A673 (cell line): ENCODE data around the gene USP22. TPM values are rescaled to one million over a fixed set of nuclear protein-coding genes. Genes with fewer than 3 reads are reported as not detected.

Experiments used
- BruUV-seq: library from RNA; stranded (reverse); fragments of 400-500 nt; replicated peaks from 2 replicates; lab custom pipeline; 2021; lab: Mats Ljungman, UMichigan
- CTCF ChIA-PET: fragments of 300-600 bp; sonication (Branson Sonifier 250); formaldehyde crosslinking; loops from one replicate; lab custom pipeline; 2022; ENCODE audit warnings: antibody characterized with exemption; lab: Charles Lee
- POLR2A ChIA-PET: fragments of 300-600 bp; sonication (Branson Sonifier 250); formaldehyde crosslinking; loops from one replicate; lab custom pipeline; 2022; ENCODE audit warnings: antibody characterized with exemption; ENCODE audit not compliant: low non-redundant PET; lab: Charles Lee
- DNase-seq: peaks from one replicate; pipeline ENCODE4 v3.0.0-alpha.2; 2015; ENCODE audit warnings: low spot score
- H3K27ac ChIP-seq: fragments of 200-600 bp; sonication (generic); 2 replicates; pipeline ENCODE4 v1.5.1; 2016; ENCODE audit warnings: mixed run types, low read depth, mild to moderate bottlenecking, mixed read lengths, antibody characterized with exemption, low read length; ENCODE audit not compliant: poor library complexity, severe bottlenecking
- H3K27me3 ChIP-seq: fragments of 200-600 bp; sonication (generic); replicated peaks from 2 replicates; pipeline ENCODE4 v1.6.1; 2017; ENCODE audit warnings: mixed run types, low read depth, mild to moderate bottlenecking, mixed read lengths, antibody characterized with exemption, low read length; ENCODE audit not compliant: insufficient read depth, poor library complexity
- H3K36me3 ChIP-seq: fragments of 200-600 bp; sonication (generic); 2 replicates; pipeline ENCODE4 v1.6.1; 2016; ENCODE audit warnings: mixed run types, mild to moderate bottlenecking, mixed read lengths, antibody characterized with exemption, low read length; ENCODE audit not compliant: insufficient read depth, poor library complexity, severe bottlenecking
- H3K4me1 ChIP-seq: fragments of 200-600 bp; sonication (generic); 2 replicates; pipeline ENCODE4 v1.6.1; 2017; ENCODE audit warnings: mixed run types, mild to moderate bottlenecking, mixed read lengths, antibody characterized with exemption, low read length; ENCODE audit not compliant: insufficient read depth, poor library complexity, severe bottlenecking
- H3K4me3 ChIP-seq: fragments of 200-600 bp; sonication (generic); 2 replicates; pipeline ENCODE4 v1.5.1; 2016; ENCODE audit warnings: low read depth, mixed run types, mild to moderate bottlenecking, mixed read lengths, low read length; ENCODE audit not compliant: poor library complexity, severe bottlenecking
- H3K9me3 ChIP-seq: fragments of 200-600 bp; sonication (generic); 2 replicates; pipeline ENCODE4 v1.6.1; 2016; ENCODE audit warnings: mixed run types, low read depth, mild to moderate bottlenecking, mixed read lengths, antibody characterized with exemption, low read length; ENCODE audit not compliant: poor library complexity, severe bottlenecking
- CTCF ChIP-seq: fragments of 300-800, 200-600 bp; sonication (generic); conservative IDR thresholded peaks from 2 replicates; pipeline ENCODE4 v1.5.1; 2017; ENCODE audit warnings: low read depth, mild to moderate bottlenecking, antibody characterized with exemption, low read length, moderate library complexity, mixed read lengths
- EZH2 ChIP-seq: fragments of 200-600 bp; sonication (generic); IDR thresholded peaks from 2 replicates; pipeline ENCODE4 v1.6.1; 2017; ENCODE audit warnings: borderline replicate concordance, low read depth, mild to moderate bottlenecking, mixed read lengths, antibody characterized with exemption, low read length; ENCODE audit not compliant: poor library complexity, severe bottlenecking
- intact Hi-C: fragments of 100-400 bp; cut with micrococcal nuclease; formaldehyde crosslinking; loops from one replicate; pipeline ENCODE4 v1.10.0; 2022; ENCODE audit not compliant: unreplicated experiment
- total RNA-seq: library from RNA; stranded (reverse); gene quantifications from 2 replicates; pipeline ENCODE4 v1.2.3, GENCODE V29; 2021

The USP22 gene
- total RNA-seq, 1 experiment from 2014 or later: 288 TPM

GRCh38 chr17:21002309-21003006, 40.4 kb downstream of the USP22 start:
- H3K27ac ChIP-seq: no peak overlapping the region
- H3K27me3 ChIP-seq: no peaks in the 10 kb centered on the region
- no peak overlapping the region for H3K4me3 ChIP-seq
- H3K4me1 ChIP-seq: no peaks in the 10 kb centered on the region
- H3K36me3 ChIP-seq: peaks cover 84% of the 10 kb centered on the region
- intact Hi-C loops: no loop called here
- CTCF ChIA-PET: no interaction called here
- H3K9me3 ChIP-seq: no peaks in the 10 kb centered on the region
- TF ChIP-seq EZH2: no peak
- TF ChIP-seq CTCF: no peak
- no TSS peak for BruUV-seq
- POLR2A ChIA-PET: no interaction called here
- DNase-seq: no peak

GRCh38 chr17:21001813-21002221, 41.0 kb downstream of the USP22 start:
- BruUV-seq: no TSS peak
- no peak for DNase-seq

GRCh38 chr17:21001111-21001812, 41.5 kb downstream of the USP22 start:
- intact Hi-C loops: no loop called here
- Histone ChIP-seq H3K36me3 (peaks cover 72% of the 10 kb centered on the region), H3K27me3 (no peaks in the 10 kb centered on the region), H3K27ac (no peak overlapping the region), H3K4me1 (no peaks in the 10 kb centered on the region), H3K4me3 (no peak overlapping the region), H3K9me3 (no peaks in the 10 kb centered on the region)
- ChIA-PET CTCF (interaction anchor here (0.7 kb wide), 1 partner anchor 8 kb away, joined by 3 read pairs; no protein-coding TSS in a partner anchor), POLR2A (no interaction called here)
- TF ChIP-seq EZH2 (no peak), CTCF (no peak)
- DNase-seq: no peak
- TSS peak; percentile 30 for BruUV-seq

More at GRCh38 chr17:21001813-21002221, 41.0 kb downstream of the USP22 start:
- H3K9me3 ChIP-seq: no peaks in the 10 kb centered on the region
- ChIA-PET POLR2A (no interaction called here), CTCF (interaction anchor here (0.7 kb wide), 1 partner anchor 9 kb away, joined by 3 read pairs; no protein-coding TSS in a partner anchor)
- no peak overlapping the region for H3K27ac ChIP-seq
- H3K36me3 ChIP-seq: peaks cover 77% of the 10 kb centered on the region
- no peak for TF ChIP-seq EZH2
- TF ChIP-seq CTCF: no peak
- no peaks in the 10 kb centered on the region for H3K27me3 ChIP-seq
- no peak overlapping the region for H3K4me3 ChIP-seq
- no peaks in the 10 kb centered on the region for H3K4me1 ChIP-seq
- intact Hi-C loops: no loop called here
